ENCODE data around the gene DPP9. TPM values are rescaled to one million over a fixed set of nuclear protein-coding genes. Genes with fewer than 3 reads are reported as not detected.

DPP9 gene
- total RNA-seq, 1 donor from 2014 or later: 37.1 TPM

- DNase-seq (ENCODE audit: low spot score in 2 of 2, unreplicated experiment in 2 of 2): no peak
- Mint-ChIP-seq H3K36me3 (peaks cover 11% of the 10 kb centered on the region), H3K9me3 (no peaks in the 10 kb centered on the region), H3K4me1 (no peaks in the 10 kb centered on the region), H3K27ac (no peak overlapping the region), H3K4me3 (no peak overlapping the region), H3K27me3 (ENCODE audit: low read depth) (no peaks in the 10 kb centered on the region)
- TF ChIP-seq, protein P1, sequence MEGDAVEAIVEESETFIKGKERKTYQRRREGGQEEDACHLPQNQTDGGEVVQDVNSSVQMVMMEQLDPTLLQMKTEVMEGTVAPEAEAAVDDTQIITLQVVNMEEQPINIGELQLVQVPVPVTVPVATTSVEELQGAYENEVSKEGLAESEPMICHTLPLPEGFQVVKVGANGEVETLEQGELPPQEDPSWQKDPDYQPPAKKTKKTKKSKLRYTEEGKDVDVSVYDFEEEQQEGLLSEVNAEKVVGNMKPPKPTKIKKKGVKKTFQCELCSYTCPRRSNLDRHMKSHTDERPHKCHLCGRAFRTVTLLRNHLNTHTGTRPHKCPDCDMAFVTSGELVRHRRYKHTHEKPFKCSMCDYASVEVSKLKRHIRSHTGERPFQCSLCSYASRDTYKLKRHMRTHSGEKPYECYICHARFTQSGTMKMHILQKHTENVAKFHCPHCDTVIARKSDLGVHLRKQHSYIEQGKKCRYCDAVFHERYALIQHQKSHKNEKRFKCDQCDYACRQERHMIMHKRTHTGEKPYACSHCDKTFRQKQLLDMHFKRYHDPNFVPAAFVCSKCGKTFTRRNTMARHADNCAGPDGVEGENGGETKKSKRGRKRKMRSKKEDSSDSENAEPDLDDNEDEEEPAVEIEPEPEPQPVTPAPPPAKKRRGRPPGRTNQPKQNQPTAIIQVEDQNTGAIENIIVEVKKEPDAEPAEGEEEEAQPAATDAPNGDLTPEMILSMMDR (IDR thresholded peaks at IDR 0.05; ENCODE audit: unreplicated experiment): no peak
Measured at GRCh38 chr19:4652075-4652474, 71.6 kb downstream of the DPP9 start.

DNA sequence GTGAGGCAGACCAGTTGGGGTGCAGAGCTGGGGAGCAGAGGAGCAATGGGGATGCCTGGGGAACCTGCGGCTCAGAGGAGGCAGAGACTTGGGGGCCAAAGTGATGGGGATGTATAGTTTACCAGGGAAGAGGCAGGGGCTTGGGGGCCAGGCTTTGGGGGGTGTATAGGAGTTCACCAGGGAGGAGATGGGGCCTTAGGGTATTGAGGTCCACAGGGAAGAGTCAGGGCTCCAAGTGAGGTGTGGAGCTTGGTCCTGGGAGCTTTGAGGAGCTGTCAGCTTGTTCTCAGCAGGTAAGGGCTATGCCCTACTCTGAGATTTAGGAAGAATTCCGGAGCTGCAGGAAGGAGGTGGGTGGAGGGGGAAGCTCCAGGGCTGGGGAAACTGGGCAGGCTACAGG is 73.5 kb downstream of the DPP9 start:
- TF ChIP-seq, protein P1 (IDR thresholded peaks at IDR 0.05; ENCODE audit: unreplicated experiment): no peak
- Mint-ChIP-seq H3K4me1 (no peaks in the 10 kb centered on the region), H3K27ac (no peak overlapping the region), H3K36me3 (peaks cover 9% of the 10 kb centered on the region), H3K9me3 (no peaks in the 10 kb centered on the region), H3K4me3 (no peak overlapping the region), H3K27me3 (ENCODE audit: low read depth) (no peaks in the 10 kb centered on the region)
- DNase-seq (ENCODE audit: low spot score in 2 of 2, unreplicated experiment in 2 of 2): no peak

DNA sequence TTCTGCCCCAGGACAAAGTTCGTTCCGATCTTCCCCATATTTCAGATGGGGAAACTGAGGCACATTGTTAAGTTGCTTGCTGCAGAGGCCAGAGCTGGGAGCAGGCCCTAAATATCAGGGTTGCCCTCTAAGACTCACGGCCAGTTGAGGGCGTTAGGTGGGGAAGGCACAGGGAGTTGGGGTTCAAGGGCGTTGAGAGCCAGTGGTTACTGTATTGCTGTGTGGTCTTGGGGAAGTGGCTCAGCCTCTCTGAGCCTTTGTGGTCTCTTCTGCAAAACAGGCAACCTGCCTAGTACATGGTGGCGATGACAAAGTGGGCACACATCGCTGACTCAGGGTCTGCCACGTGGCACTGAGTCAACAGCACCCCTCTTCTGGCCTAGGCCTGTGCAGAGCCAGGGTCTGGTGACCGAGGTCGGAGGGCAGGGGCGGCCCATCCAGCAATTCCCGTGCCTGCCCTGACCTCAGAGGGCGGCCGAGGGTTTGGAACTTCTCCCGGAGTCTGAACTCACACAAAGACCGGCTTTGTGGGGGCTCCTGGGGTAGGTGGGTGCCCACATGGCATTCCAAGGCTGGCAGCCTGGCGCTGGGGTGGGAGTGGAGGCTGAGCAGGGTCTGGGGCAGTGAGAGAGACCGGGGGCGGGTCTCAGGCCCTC is 74.1 kb downstream of the DPP9 start:
- Mint-ChIP-seq H3K27ac (no peak overlapping the region), H3K9me3 (no peaks in the 10 kb centered on the region), H3K4me1 (no peaks in the 10 kb centered on the region), H3K36me3 (peaks cover 3% of the 10 kb centered on the region), H3K4me3 (no peak overlapping the region), H3K27me3 (ENCODE audit: low read depth) (no peaks in the 10 kb centered on the region)
- DNase-seq (ENCODE audit: low spot score in 2 of 2, unreplicated experiment in 2 of 2): no peak
- TF ChIP-seq, protein P1 (IDR thresholded peaks at IDR 0.05; ENCODE audit: unreplicated experiment): no peak

- H3K27me3 Mint-ChIP-seq (ENCODE audit: low read depth): no peaks in the 10 kb centered on the region
- DNase-seq (ENCODE audit: low spot score in 2 of 2, unreplicated experiment in 2 of 2): no peak
- H3K4me1 Mint-ChIP-seq: no peaks in the 10 kb centered on the region
- TF ChIP-seq, protein P1 (IDR thresholded peaks at IDR 0.05; ENCODE audit: unreplicated experiment): no peak
- H3K36me3 Mint-ChIP-seq: peaks cover 1% of the 10 kb centered on the region
- no peak overlapping the region for H3K4me3 Mint-ChIP-seq
- H3K9me3 Mint-ChIP-seq: no peaks in the 10 kb centered on the region
- H3K27ac Mint-ChIP-seq: no peak overlapping the region
Measured at GRCh38 chr19:4647676-4648644, 75.7 kb downstream of the DPP9 start.

- Mint-ChIP-seq H3K36me3 (peaks cover 1% of the 10 kb centered on the region), H3K27ac (no peak overlapping the region), H3K4me3 (no peak overlapping the region), H3K9me3 (no peaks in the 10 kb centered on the region), H3K4me1 (no peaks in the 10 kb centered on the region), H3K27me3 (ENCODE audit: low read depth) (no peaks in the 10 kb centered on the region)
- no peak for DNase-seq (ENCODE audit: low spot score in 2 of 2, unreplicated experiment in 2 of 2)
- TF ChIP-seq, protein P1 (IDR thresholded peaks at IDR 0.05; ENCODE audit: unreplicated experiment): no peak
Measured at GRCh38 chr19:4645718-4646117, 77.9 kb downstream of the DPP9 start.
